ENCODE data around the gene ANKRD26. TPM values are rescaled to one million over a fixed set of nuclear protein-coding genes. Genes with fewer than 3 reads are reported as not detected.

Gene ANKRD26
- total and polyA plus RNA-seq, 8 donors: 6.6 to 23.4 (median 16.8) TPM

DNA sequence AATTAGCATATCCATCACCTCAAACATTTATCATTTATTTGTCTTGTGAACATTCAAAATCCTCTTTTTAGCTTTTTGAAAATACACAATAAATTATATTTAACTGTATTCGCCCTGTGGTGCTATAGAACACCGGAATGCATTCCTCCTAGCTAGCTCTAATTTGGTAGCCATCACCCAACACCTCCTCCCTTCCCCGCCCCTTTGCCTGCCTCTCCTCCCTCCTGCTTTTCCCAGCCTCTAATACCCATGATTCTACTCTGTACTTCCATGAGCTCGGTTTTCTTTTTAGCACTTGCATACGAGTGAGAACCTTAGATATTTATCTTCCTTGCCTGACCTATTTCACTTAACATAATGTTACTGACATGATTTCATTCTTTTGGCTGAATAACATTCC is 80.1 kb downstream of the ANKRD26 start:
- DNase-seq (no peak), ATAC-seq (no peak)
- Histone ChIP-seq H3K27me3 (no peaks in the 10 kb centered on the region), H3K9me3 (no peaks in the 10 kb centered on the region), H3K4me1 (no peaks in the 10 kb centered on the region), H3K27ac (no peak overlapping the region), H3K4me3 (no peak overlapping the region), H3K36me3 (peaks cover 0 to 15% of the 10 kb centered on the region in 2 donors)
- TF ChIP-seq, protein P1, sequence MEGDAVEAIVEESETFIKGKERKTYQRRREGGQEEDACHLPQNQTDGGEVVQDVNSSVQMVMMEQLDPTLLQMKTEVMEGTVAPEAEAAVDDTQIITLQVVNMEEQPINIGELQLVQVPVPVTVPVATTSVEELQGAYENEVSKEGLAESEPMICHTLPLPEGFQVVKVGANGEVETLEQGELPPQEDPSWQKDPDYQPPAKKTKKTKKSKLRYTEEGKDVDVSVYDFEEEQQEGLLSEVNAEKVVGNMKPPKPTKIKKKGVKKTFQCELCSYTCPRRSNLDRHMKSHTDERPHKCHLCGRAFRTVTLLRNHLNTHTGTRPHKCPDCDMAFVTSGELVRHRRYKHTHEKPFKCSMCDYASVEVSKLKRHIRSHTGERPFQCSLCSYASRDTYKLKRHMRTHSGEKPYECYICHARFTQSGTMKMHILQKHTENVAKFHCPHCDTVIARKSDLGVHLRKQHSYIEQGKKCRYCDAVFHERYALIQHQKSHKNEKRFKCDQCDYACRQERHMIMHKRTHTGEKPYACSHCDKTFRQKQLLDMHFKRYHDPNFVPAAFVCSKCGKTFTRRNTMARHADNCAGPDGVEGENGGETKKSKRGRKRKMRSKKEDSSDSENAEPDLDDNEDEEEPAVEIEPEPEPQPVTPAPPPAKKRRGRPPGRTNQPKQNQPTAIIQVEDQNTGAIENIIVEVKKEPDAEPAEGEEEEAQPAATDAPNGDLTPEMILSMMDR (IDR thresholded peaks at IDR 0.05): no peak
- intact Hi-C loops (cut with DNase I): no loop called here

DNA sequence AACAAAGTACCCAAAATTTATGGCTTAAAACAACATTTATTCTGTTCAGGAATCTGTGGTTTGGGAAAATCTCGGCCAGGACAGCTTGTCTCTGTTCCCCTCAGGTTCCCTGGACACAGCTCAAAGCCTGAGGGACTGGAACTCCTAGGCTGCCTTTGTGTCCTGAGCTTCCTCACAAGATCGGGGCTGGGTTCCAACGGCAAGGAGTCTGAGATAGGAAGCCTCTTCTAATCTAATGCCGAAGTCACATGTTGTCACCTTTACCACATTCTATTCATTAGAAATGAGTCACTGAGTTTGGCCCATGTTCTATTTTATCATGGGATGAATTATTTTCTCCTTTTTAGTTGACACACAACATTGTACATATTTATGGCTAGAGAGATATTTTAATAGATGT is 80.5 kb downstream of the ANKRD26 start:
- Histone ChIP-seq H3K4me1 (no peaks in the 10 kb centered on the region), H3K27ac (no peak overlapping the region), H3K27me3 (no peaks in the 10 kb centered on the region), H3K36me3 (peaks cover 0 to 15% of the 10 kb centered on the region in 2 donors), H3K9me3 (no peaks in the 10 kb centered on the region), H3K4me3 (no peak overlapping the region)
- TF ChIP-seq, protein P1 (IDR thresholded peaks at IDR 0.05): no peak
- DNase-seq: no peak
- intact Hi-C loops (cut with DNase I): no loop called here
- no peak for ATAC-seq

DNA sequence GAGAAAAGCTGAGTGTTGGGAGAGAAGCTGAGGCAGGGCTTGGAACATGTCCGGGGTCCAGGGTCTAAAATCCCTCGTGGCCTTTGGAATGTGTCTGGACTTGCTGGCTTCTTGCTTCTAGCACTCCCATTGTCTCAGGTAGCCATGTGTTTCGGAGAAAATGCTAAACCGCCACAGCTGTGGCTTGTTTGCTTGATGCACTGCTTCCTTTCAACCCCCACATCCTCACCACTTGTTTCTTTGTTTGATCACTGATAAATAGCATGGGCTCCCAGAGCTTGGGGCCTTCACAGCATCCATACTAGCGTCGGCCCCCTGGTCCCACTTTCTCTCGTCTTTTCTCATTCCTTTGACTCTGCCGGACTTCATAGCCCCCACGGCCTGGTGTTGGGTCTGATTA is 102.7 kb downstream of the ANKRD26 start:
- TF ChIP-seq, protein P1 (IDR thresholded peaks at IDR 0.05): no peak
- Histone ChIP-seq H3K36me3 (peaks cover 0 to 5% of the 10 kb centered on the region in 2 donors), H3K4me3 (no peak overlapping the region), H3K27ac (no peak overlapping the region), H3K9me3 (no peaks in the 10 kb centered on the region), H3K4me1 (no peaks in the 10 kb centered on the region), H3K27me3 (no peaks in the 10 kb centered on the region)
- intact Hi-C loops (cut with DNase I): no loop called here
- ATAC-seq (no peak), DNase-seq (no peak)

DNA sequence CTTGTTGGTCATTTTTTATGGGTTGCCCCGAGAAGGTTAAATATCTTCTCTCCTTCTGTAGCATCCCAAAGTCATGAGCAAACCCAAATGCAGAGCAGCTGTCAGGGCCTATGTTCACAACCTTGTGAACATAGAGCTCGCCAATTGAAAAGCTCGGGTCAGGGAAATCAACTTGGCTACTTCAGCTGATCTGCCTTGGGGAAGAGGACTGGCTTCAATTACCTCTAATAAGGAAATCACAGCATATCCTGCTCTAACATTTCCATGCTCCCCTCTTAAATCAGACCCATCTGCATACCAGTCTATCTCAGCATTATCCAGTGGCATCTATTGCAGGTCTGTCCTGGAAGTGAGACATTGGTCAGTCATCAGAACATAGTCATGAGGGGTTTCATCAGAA is 105.6 kb downstream of the ANKRD26 start:
- H3K27ac ChIP-seq: no peak overlapping the region
- DNase-seq (no peak), ATAC-seq (no peak)
- H3K36me3 ChIP-seq: no peaks in the 10 kb centered on the region
- H3K27me3 ChIP-seq: no peaks in the 10 kb centered on the region
- intact Hi-C loops (cut with DNase I): no loop called here
- H3K4me1 ChIP-seq: no peaks in the 10 kb centered on the region
- H3K9me3 ChIP-seq: no peaks in the 10 kb centered on the region
- no peak overlapping the region for H3K4me3 ChIP-seq
- TF ChIP-seq, protein P1 (IDR thresholded peaks at IDR 0.05): no peak

DNA sequence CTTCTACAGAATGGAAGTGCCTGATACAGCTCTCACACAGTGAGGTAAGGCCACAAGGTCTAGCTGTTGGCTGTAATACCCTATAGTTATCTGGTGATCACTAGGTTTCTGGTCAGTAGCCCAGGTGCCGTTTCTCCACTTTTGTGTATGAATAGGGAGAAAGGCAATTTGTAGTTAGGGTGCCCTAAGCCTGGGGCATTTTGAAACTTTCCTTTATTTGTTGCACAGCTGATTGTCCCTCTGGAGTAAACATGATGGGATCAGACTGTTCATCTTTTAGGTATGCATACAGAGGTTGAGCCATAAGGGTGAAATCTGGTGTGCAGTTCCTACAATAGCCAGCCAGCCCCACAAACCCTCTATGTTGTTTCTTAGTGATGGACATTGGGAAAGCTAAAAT is 112.4 kb downstream of the ANKRD26 start:
- Histone ChIP-seq H3K36me3 (no peaks in the 10 kb centered on the region), H3K4me1 (no peaks in the 10 kb centered on the region), H3K27ac (no peak overlapping the region), H3K4me3 (no peak overlapping the region), H3K9me3 (no peaks in the 10 kb centered on the region), H3K27me3 (no peaks in the 10 kb centered on the region)
- TF ChIP-seq, protein P1 (IDR thresholded peaks at IDR 0.05): no peak
- DNase-seq: no peak
- ATAC-seq: no peak
- intact Hi-C loops (cut with DNase I): no loop called here
